HepG2 (cell line): ENCODE data around the gene KLHL35. TPM values are rescaled to one million over a fixed set of nuclear protein-coding genes. Genes with fewer than 3 reads are reported as not detected.

Experiments
- ADNP ChIP-seq: sonication (generic); formaldehyde crosslinking; IDR thresholded peaks from 2 replicates; pipeline ENCODE4 v1.4.0; 2020; ENCODE audit warnings: missing genetic modification reagents
- CBX5 ChIP-seq: sonication (generic); formaldehyde crosslinking; IDR thresholded peaks from 2 replicates; pipeline ENCODE4 v1.4.0; 2020; ENCODE audit warnings: missing genetic modification reagents, borderline replicate concordance
- HMG20A ChIP-seq: IDR thresholded peaks from 2 replicates; pipeline ENCODE4 v1.6.1; 2016; ENCODE audit warnings: borderline replicate concordance
- HNRNPL ChIP-seq: fragments of 200-400 bp; formaldehyde crosslinking; IDR thresholded peaks from 2 replicates; pipeline ENCODE4 v1.6.1; 2017; ENCODE audit warnings: mild to moderate bottlenecking, low read depth, low read length
- HOXA3 ChIP-seq: sonication (generic); formaldehyde crosslinking; IDR thresholded peaks from 2 replicates; pipeline ENCODE4 v1.5.0; 2020; ENCODE audit warnings: missing genetic modification reagents
- IKZF4 ChIP-seq: sonication (generic); formaldehyde crosslinking; IDR thresholded peaks from 2 replicates; pipeline ENCODE4 v1.5.1; 2020; ENCODE audit warnings: borderline replicate concordance, mild to moderate bottlenecking, low read depth, missing genetic modification reagents; ENCODE audit errors: not compliant biosample characterization
- ONECUT2 ChIP-seq: sonication (generic); formaldehyde crosslinking; IDR thresholded peaks from 2 replicates; pipeline ENCODE4 v1.4.0; 2020; ENCODE audit warnings: missing genetic modification reagents
- PRDM10 ChIP-seq: sonication (generic); formaldehyde crosslinking; IDR thresholded peaks from 2 replicates; pipeline ENCODE4 v1.4.0; 2020; ENCODE audit warnings: low read depth, missing genetic modification reagents
- RBFOX2 ChIP-seq: fragments of 200-400 bp; formaldehyde crosslinking; IDR thresholded peaks from 2 replicates; pipeline ENCODE4 v1.6.1; 2017; ENCODE audit warnings: low read depth, mild to moderate bottlenecking, low read length
- RXRB ChIP-seq: IDR thresholded peaks from 2 replicates; pipeline ENCODE4 v1.6.1; 2016; ENCODE audit warnings: borderline replicate concordance, missing genetic modification reagents, missing compliant biosample characterization
- SMARCC2 ChIP-seq: fragments of 450-650 bp; IDR thresholded peaks from 2 replicates; pipeline ENCODE4 v1.6.1; 2017; ENCODE audit warnings: antibody characterized with exemption, mild to moderate bottlenecking
- ZNF180 ChIP-seq: sonication (generic); formaldehyde crosslinking; IDR thresholded peaks from 2 replicates; pipeline ENCODE4 v1.4.0; 2020; ENCODE audit warnings: low read depth, missing genetic modification reagents, borderline replicate concordance
- ZNF205 ChIP-seq: IDR thresholded peaks from 2 replicates; pipeline ENCODE4 v1.6.1; 2018; ENCODE audit warnings: missing biosample characterization, missing genetic modification reagents
- ZNF776 ChIP-seq: sonication (generic); formaldehyde crosslinking; IDR thresholded peaks from 2 replicates; pipeline ENCODE4 v1.4.0; 2020; ENCODE audit warnings: mild to moderate bottlenecking, missing genetic modification reagents
- ZNF792 ChIP-seq: IDR thresholded peaks from 2 replicates; pipeline ENCODE4 v1.6.1; 2016
- polyA plus RNA-seq, 8 experiments: library from polyadenylated mRNA; depleted of rRNA in 3 of 8; stranded (reverse) in 7 of 8; unstranded in 1 of 8; fragments of >200 nt; fragmentation: Illumina TruSeq in 4 of 8; extraction: Trizol in 4 of 8; gene quantifications; 2 replicates each; pipeline versions ENCODE4 v1.2.1 to v1.2.3, GENCODE V29; 2011 to 2016; ENCODE audit warnings: low read depth in 4 of 8, missing spikeins in 1 of 8, mixed read lengths in 1 of 8; ENCODE audit not compliant: insufficient read depth in 1 of 8
- total RNA-seq, 5 experiments: library from RNA; depleted of rRNA; stranded (reverse); fragments of >200 nt; fragmentation: Illumina TruSeq; extraction: Trizol; gene quantifications; 2 replicates each; pipeline ENCODE4 v1.2.3, GENCODE V29; 2016; ENCODE audit warnings: low read depth in 1 of 5
- TF ChIP-seq, protein P1 (sequence below): IDR thresholded peaks from 2 replicates; pipeline ENCODE4 v1.6.1; 2016; ENCODE audit warnings: mild to moderate bottlenecking
- TF ChIP-seq, protein P2 (sequence below): sonication (generic); formaldehyde crosslinking; IDR thresholded peaks from 2 replicates; pipeline ENCODE4 v1.8.0; 2022; ENCODE audit warnings: mild to moderate bottlenecking, missing genetic modification reagents
- TF ChIP-seq, protein P3 (sequence below): sonication (generic); formaldehyde crosslinking; IDR thresholded peaks from 2 replicates; pipeline ENCODE4 v1.4.0; 2020; ENCODE audit warnings: missing genetic modification reagents
- TF ChIP-seq, protein P4 (sequence below): sonication (generic); formaldehyde crosslinking; IDR thresholded peaks from 2 replicates; pipeline ENCODE4 v1.4.0; 2020; ENCODE audit warnings: missing genetic modification reagents
- TF ChIP-seq, protein P5 (sequence below): sonication (generic); formaldehyde crosslinking; IDR thresholded peaks from 2 replicates; pipeline ENCODE4 v1.4.0; 2020; ENCODE audit warnings: mild to moderate bottlenecking, missing genetic modification reagents

Gene KLHL35
- total and polyA plus RNA-seq, 2 of the 13 experiments (the other 11 are each of a cell fraction or from before 2014, with no cell fraction given): not detected

- TF ChIP-seq, protein P1, sequence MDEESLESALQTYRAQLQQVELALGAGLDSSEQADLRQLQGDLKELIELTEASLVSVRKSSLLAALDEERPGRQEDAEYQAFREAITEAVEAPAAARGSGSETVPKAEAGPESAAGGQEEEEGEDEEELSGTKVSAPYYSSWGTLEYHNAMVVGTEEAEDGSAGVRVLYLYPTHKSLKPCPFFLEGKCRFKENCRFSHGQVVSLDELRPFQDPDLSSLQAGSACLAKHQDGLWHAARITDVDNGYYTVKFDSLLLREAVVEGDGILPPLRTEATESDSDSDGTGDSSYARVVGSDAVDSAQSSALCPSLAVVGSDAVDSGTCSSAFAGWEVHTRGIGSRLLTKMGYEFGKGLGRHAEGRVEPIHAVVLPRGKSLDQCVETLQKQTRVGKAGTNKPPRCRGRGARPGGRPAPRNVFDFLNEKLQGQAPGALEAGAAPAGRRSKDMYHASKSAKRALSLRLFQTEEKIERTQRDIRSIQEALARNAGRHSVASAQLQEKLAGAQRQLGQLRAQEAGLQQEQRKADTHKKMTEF: peak; percentile 66
- TF ChIP-seq ONECUT2 (CRISPR knock-in tag): no peak
- 0 out of 2 replicates have a peak, but pooled peaks have one; percentile 47 for TF ChIP-seq ZNF792 (CRISPR knock-in tag)
- TF ChIP-seq IKZF4: no peak
- TF ChIP-seq RBFOX2: no peak
- TF ChIP-seq ZNF776 (CRISPR knock-in tag): no peak
- TF ChIP-seq SMARCC2: no peak
- TF ChIP-seq ZNF180: no peak
- TF ChIP-seq ADNP: no peak
- TF ChIP-seq ZNF205 (CRISPR knock-in tag): no peak
- TF ChIP-seq HNRNPL: no peak
- TF ChIP-seq, protein P2, sequence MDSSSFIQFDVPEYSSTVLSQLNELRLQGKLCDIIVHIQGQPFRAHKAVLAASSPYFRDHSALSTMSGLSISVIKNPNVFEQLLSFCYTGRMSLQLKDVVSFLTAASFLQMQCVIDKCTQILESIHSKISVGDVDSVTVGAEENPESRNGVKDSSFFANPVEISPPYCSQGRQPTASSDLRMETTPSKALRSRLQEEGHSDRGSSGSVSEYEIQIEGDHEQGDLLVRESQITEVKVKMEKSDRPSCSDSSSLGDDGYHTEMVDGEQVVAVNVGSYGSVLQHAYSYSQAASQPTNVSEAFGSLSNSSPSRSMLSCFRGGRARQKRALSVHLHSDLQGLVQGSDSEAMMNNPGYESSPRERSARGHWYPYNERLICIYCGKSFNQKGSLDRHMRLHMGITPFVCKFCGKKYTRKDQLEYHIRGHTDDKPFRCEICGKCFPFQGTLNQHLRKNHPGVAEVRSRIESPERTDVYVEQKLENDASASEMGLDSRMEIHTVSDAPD (CRISPR knock-in tag): peak; percentile 70; the same call in 1 of the 2 replicates
- TF ChIP-seq HMG20A (CRISPR knock-in tag): 0 out of 2 replicates have a peak, but pooled peaks have one; percentile 24
- TF ChIP-seq, protein P3, sequence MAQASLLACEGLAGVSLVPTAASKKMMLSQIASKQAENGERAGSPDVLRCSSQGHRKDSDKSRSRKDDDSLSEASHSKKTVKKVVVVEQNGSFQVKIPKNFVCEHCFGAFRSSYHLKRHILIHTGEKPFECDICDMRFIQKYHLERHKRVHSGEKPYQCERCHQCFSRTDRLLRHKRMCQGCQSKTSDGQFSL (CRISPR knock-in tag): no peak
- peak; percentile 38; the same call in 1 of the 2 replicates for TF ChIP-seq RXRB (CRISPR knock-in tag)
- TF ChIP-seq HOXA3 (CRISPR knock-in tag): peak; percentile 48; the same call in 1 of the 2 replicates
- TF ChIP-seq, protein P4, sequence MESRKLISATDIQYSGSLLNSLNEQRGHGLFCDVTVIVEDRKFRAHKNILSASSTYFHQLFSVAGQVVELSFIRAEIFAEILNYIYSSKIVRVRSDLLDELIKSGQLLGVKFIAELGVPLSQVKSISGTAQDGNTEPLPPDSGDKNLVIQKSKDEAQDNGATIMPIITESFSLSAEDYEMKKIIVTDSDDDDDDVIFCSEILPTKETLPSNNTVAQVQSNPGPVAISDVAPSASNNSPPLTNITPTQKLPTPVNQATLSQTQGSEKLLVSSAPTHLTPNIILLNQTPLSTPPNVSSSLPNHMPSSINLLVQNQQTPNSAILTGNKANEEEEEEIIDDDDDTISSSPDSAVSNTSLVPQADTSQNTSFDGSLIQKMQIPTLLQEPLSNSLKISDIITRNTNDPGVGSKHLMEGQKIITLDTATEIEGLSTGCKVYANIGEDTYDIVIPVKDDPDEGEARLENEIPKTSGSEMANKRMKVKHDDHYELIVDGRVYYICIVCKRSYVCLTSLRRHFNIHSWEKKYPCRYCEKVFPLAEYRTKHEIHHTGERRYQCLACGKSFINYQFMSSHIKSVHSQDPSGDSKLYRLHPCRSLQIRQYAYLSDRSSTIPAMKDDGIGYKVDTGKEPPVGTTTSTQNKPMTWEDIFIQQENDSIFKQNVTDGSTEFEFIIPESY (CRISPR knock-in tag): no peak
- no peak for TF ChIP-seq PRDM10
- peak; percentile 47; the same call in 1 of the 2 replicates for TF ChIP-seq CBX5
- TF ChIP-seq, protein P5, sequence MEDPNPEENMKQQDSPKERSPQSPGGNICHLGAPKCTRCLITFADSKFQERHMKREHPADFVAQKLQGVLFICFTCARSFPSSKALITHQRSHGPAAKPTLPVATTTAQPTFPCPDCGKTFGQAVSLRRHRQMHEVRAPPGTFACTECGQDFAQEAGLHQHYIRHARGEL: no peak
Observed at GRCh38 chr11:75422248-75423231, 10.5 kb downstream of the KLHL35 start (continued).
